Left lung (tissue), 10 donors: Measurements from ENCODE around the gene FNIP2. TPM values are rescaled to one million over a fixed set of nuclear protein-coding genes. Genes with fewer than 3 reads are reported as not detected.
A peak's percentile ranks its signal among the peaks of the same experiment; 100 is the strongest.

ENCODE experiments used
- ATAC-seq: fragments of 200-7000 bp; cut with Tn5 transposase; one replicate; pipeline ENCODE4 v1.9.1; 2020; ENCODE audit warnings: moderate library complexity
- DNase-seq, 4 donors: peaks; one replicate each; pipeline ENCODE4 v3.0.0-alpha.2; 2013 to 2020
- H3K27ac ChIP-seq, 2 donors: fragments of 200-600 bp; sonication (generic) in 1 of 2; one replicate each; pipeline versions ENCODE4 v1.5.0 to v1.8.0; 2020 to 2021
- H3K27me3 ChIP-seq, 2 donors: fragments of 200-600 bp; sonication (generic) in 1 of 2; one replicate each; pipeline versions ENCODE4 v1.5.0 to v1.8.0; 2020 to 2021
- H3K36me3 ChIP-seq, 2 donors: fragments of 200-600 bp; sonication (generic) in 1 of 2; one replicate each; pipeline versions ENCODE4 v1.5.0 to v1.8.0; 2020 to 2021
- H3K4me1 ChIP-seq, 2 donors: fragments of 200-600 bp; one replicate each; pipeline ENCODE4 v1.8.0; 2021
- H3K4me3 ChIP-seq, 2 donors: fragments of 200-600 bp; sonication (generic) in 1 of 2; one replicate each; pipeline versions ENCODE4 v1.5.0 to v1.8.0; 2020 to 2021; ENCODE audit warnings: mild to moderate bottlenecking in 1 of 2
- H3K9me3 ChIP-seq, 2 donors: fragments of 200-600 bp; sonication (generic) in 1 of 2; one replicate each; pipeline versions ENCODE4 v1.5.0 to v1.8.0; 2020 to 2021
- intact Hi-C, 2 donors: fragments of 100-400 bp; cut with DNase I; formaldehyde crosslinking; loops; one replicate each; pipeline versions ENCODE4 v1.11.2 to v1.14.2; 2022
- polyA plus RNA-seq, 6 donors: library from polyadenylated mRNA; unstranded; fragments of 120-200 nt; gene quantifications; one replicate each; pipeline ENCODE4 v1.2.1, GENCODE V29; 2013; ENCODE audit not compliant: insufficient read length in 6 of 6
- total RNA-seq, 2 donors: library from RNA; stranded (reverse); fragmentation: NEBNext Ultra II Directional; extraction: Animal tissue kit (Norgen Biotek cat#: 25700); gene quantifications; one replicate each; pipeline ENCODE4 v1.2.1, GENCODE V29; 2021
- TF ChIP-seq, protein P1 (sequence below), 2 donors: fragments of 200-600 bp; sonication (generic) in 1 of 2; IDR thresholded peaks; one replicate each; pipeline versions ENCODE4 v1.5.0 to v1.8.0; 2021; ENCODE audit warnings: antibody characterized with exemption in 2 of 2
- donor health status: DM: no; HTN: yes; CAD: no.
- donor health status: DM: no; HTN: no; CAD: no.

Gene FNIP2
- total and polyA plus RNA-seq, 8 donors: 24.5 to 71.2 (median 29.3) TPM

DNA sequence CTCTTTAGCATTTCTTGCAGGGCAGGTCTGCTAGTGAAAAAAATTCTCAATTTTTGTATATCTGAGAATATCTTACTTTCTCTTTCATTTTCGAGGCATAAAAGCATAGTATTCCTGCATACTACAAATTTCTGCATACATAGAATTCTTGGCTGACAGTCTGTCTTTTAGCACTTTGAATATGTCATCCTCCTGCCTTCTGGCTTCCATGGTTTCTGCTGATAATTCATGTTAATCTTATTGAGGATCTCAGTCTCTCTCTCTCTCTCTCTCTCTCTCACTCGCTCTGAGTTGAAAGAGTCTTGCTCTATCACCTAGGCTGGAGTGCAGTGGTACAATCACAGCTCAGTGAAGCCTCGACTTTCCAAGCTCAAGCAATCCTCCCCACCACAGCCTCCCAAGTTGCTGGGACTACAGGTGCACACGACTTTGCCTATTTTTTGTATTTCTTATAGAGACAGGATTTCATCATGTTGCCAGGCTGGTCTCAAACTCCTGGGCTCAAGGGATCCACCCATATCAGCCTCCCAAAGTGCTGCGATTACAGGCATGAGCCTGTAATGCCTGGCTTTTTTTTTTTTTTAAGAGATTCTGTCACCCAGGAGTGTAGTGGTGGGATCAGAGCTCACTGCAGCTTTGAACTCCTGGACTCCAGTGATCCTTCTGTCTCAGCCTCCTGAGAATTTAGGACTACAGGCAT is 161.3 kb downstream of the FNIP2 start:
- no peaks in the 10 kb centered on the region for H3K9me3 ChIP-seq
- H3K36me3 ChIP-seq: no peaks in the 10 kb centered on the region
- H3K27ac ChIP-seq: no peak overlapping the region
- intact Hi-C loops: no loop called here
- no peaks in the 10 kb centered on the region for H3K4me1 ChIP-seq
- DNase-seq (no peak), ATAC-seq (no peak)
- no peak overlapping the region for H3K4me3 ChIP-seq
- H3K27me3 ChIP-seq: no peaks in the 10 kb centered on the region
- TF ChIP-seq, protein P1, sequence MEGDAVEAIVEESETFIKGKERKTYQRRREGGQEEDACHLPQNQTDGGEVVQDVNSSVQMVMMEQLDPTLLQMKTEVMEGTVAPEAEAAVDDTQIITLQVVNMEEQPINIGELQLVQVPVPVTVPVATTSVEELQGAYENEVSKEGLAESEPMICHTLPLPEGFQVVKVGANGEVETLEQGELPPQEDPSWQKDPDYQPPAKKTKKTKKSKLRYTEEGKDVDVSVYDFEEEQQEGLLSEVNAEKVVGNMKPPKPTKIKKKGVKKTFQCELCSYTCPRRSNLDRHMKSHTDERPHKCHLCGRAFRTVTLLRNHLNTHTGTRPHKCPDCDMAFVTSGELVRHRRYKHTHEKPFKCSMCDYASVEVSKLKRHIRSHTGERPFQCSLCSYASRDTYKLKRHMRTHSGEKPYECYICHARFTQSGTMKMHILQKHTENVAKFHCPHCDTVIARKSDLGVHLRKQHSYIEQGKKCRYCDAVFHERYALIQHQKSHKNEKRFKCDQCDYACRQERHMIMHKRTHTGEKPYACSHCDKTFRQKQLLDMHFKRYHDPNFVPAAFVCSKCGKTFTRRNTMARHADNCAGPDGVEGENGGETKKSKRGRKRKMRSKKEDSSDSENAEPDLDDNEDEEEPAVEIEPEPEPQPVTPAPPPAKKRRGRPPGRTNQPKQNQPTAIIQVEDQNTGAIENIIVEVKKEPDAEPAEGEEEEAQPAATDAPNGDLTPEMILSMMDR (IDR thresholded peaks at IDR 0.05): no peak

DNA sequence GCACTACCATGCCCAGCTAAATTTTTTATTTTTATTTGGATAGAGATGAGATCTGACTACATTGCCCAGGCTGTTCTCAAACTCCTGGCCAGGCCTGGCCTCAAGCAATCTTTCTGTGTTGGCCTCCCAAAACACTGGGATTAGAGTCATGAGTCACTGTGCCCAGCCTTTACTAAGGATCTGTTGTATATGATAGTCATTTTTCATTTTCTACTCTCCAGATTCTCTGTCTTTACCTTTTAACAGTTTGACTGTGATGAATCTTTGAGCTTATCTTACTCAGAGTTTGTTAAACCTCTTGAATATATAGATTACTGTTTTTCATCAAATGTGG is 161.8 kb downstream of the FNIP2 start:
- no peaks in the 10 kb centered on the region for H3K27me3 ChIP-seq
- ATAC-seq: no peak
- intact Hi-C loops: no loop called here

DNA sequence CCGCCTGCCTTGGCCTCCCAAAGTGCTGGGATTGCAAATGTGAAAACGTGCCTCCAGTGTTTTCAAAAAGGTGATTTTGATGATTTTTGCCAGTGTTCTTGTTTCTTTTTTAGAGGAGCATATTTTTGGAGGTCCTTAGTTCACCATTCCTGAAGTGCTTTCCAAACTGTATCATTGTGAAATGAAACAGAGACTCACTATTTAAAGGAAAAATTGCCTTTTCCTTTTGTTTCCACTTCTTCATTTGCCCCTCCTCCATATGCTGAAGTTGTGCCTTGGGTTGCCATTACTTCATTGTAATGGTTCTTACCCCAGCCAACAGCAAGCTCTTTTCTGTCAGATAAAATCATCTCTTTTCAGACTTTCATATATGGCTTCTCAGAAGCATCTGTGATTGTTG is 164.4 kb downstream of the FNIP2 start:
- peaks cover 0 to 7% of the 10 kb centered on the region in 2 donors for H3K4me1 ChIP-seq
- intact Hi-C loops: no loop called here
- H3K36me3 ChIP-seq: no peaks in the 10 kb centered on the region
- ATAC-seq: no peak
- no peak for DNase-seq
- H3K9me3 ChIP-seq: no peaks in the 10 kb centered on the region
- no peak overlapping the region for H3K4me3 ChIP-seq
- TF ChIP-seq, protein P1 (IDR thresholded peaks at IDR 0.05): no peak
- no peaks in the 10 kb centered on the region for H3K27me3 ChIP-seq
- no peak overlapping the region for H3K27ac ChIP-seq

More for the DNA sequence above, 161.8 kb downstream of the FNIP2 start:
- DNase-seq: no peak
- Histone ChIP-seq H3K4me3 (no peak overlapping the region), H3K4me1 (peaks cover 0 to under 1% of the 10 kb centered on the region in 2 donors), H3K27ac (no peak overlapping the region), H3K9me3 (no peaks in the 10 kb centered on the region), H3K36me3 (no peaks in the 10 kb centered on the region)
- TF ChIP-seq, protein P1 (IDR thresholded peaks at IDR 0.05): no peak

DNA sequence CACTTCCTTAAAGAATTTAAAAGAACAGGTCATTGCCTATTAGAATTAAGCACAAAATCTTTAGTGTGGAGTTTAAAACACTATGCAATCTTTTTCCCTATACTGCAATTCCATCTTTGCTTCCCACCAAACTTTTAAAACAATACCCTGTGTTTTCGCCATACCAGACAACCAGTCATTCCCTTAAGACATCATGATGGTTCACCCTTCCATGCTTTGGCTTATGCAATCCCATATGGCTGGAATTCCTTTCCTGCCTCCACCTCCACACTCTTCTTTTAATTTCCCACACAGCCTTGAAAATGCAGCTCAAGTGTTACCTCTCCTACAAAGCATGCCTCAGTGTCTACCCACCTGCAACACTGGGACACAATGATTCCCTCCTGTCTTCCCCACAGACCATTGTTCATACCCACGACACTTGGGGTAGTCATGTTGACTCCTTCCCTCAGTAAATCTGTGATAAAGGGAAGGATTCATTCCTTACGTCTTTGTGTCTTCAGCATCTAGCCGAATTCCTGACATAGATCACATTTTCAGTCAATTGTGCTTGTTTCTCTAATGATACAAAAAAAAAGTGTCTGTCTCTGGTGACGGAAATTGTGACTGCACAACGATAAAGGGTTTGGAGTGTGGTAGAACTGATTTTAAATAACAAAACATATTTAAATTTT is 166.3 kb downstream of the FNIP2 start:
- no peak overlapping the region for H3K27ac ChIP-seq
- TF ChIP-seq, protein P1 (IDR thresholded peaks at IDR 0.05): no peak
- DNase-seq (no peak), ATAC-seq (no peak)
- intact Hi-C loops: no loop called here
- no peaks in the 10 kb centered on the region for H3K27me3 ChIP-seq
- no peaks in the 10 kb centered on the region for H3K9me3 ChIP-seq
- no peaks in the 10 kb centered on the region for H3K36me3 ChIP-seq
- no peak overlapping the region for H3K4me3 ChIP-seq
- H3K4me1 ChIP-seq: peaks cover 0 to 7% of the 10 kb centered on the region in 2 donors

DNA sequence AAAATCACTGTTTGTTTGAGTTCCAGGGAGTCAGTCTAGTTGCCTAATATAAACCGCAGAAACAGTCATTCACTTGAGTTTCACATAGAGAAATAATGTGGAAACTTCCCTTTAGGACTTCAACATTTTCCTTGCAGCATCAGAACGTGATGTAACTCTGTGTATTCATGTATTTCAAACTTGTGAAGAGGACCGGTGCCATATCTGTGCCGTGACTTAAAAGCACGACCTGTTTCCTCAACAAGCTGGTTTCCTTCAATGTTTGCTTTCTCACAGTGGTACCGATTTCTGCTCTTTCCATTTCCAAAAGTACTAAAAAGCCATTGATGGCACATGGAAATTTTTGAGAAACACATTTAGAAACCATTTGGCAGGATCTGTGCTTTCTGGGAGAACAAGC is 167.4 kb downstream of the FNIP2 start:
- Histone ChIP-seq H3K4me3 (no peak overlapping the region), H3K27me3 (no peaks in the 10 kb centered on the region), H3K4me1 (peaks cover 0 to 7% of the 10 kb centered on the region in 2 donors), H3K9me3 (no peaks in the 10 kb centered on the region), H3K27ac (peak overlapping the region in 1 of 2 donors; percentile 74), H3K36me3 (no peaks in the 10 kb centered on the region)
- DNase-seq (no peak), ATAC-seq (peak; percentile 52)
- intact Hi-C loops: no loop called here
- TF ChIP-seq, protein P1 (IDR thresholded peaks at IDR 0.05): no peak
